ENCODE data around the gene PMP22.

- TF ChIP-seq CTCF (IDR thresholded peaks at IDR 0.05; ENCODE audit: low read length) (no peak), EZH2 (optimal IDR thresholded peaks at IDR 0.05; ENCODE audit: low read depth, low read length) (no peak)
These were observed 14.8 kb downstream of the PMP22 start for GRCh38 chr17:15250135-15250860.

Data from MM.1S (cell line).